CD4-positive, alpha-beta T cell (primary cell): Measurements from ENCODE around the gene WBP1. TPM values are rescaled to one million over a fixed set of nuclear protein-coding genes. Genes with fewer than 3 reads are reported as not detected.

ENCODE experiments used
- ATAC-seq: fragments of 200-7000 bp; cut with Tn5 transposase; one replicate; pipeline ENCODE4 v1.10.0; 2022; ENCODE audit warnings: mild to moderate bottlenecking; ENCODE audit not compliant: poor library complexity
- CTCF ChIA-PET: fragments of 350-600 bp; sonication (Branson Sonifier 250); formaldehyde crosslinking; loops from one replicate; lab custom pipeline; 2021; ENCODE audit warnings: antibody characterized with exemption, inconsistent platforms; lab: Charles Lee
- POLR2A ChIA-PET: fragments of 350-600 bp; sonication (Branson Sonifier 250); formaldehyde crosslinking; loops from one replicate; lab custom pipeline; 2021; ENCODE audit warnings: antibody characterized with exemption, inconsistent platforms; lab: Charles Lee
- DNase-seq, 14 experiments: peaks; one replicate each; pipeline ENCODE4 v3.0.0-alpha.2; 2013 to 2020; ENCODE audit warnings: mixed read lengths in 2 of 14
- H3K27ac ChIP-seq, 2 donors: one replicate each; pipeline versions ENCODE4 v1.5.1 to v1.7.0; 2013; ENCODE audit warnings: low read length in 2 of 2, low read depth in 1 of 2, mild to moderate bottlenecking in 1 of 2
- H3K27me3 ChIP-seq, 2 experiments: 1 replicate in 1 of 2; 2 replicates in 1 of 2; pipeline versions ENCODE4 v1.6.1 to v1.7.0; 2013; ENCODE audit warnings: low read length in 2 of 2, control low read depth in 1 of 2, mild to moderate bottlenecking in 1 of 2, moderate library complexity in 1 of 2; ENCODE audit not compliant: insufficient read depth in 2 of 2, control insufficient read depth in 1 of 2
- H3K36me3 ChIP-seq: one replicate; pipeline ENCODE4 v1.6.1; 2013; ENCODE audit warnings: low read length, control low read depth; ENCODE audit not compliant: insufficient read depth
- H3K4me1 ChIP-seq: one replicate; pipeline ENCODE4 v1.6.1; 2013; ENCODE audit warnings: low read length, control low read depth; ENCODE audit not compliant: insufficient read depth
- H3K4me3 ChIP-seq: one replicate; pipeline ENCODE4 v1.5.1; 2013; ENCODE audit warnings: mild to moderate bottlenecking, low read length, moderate library complexity
- H3K9me3 ChIP-seq, 2 experiments: 1 replicate in 1 of 2; 2 replicates in 1 of 2; pipeline versions ENCODE4 v1.6.1 to v1.7.0; 2013; ENCODE audit warnings: low read length in 2 of 2, mild to moderate bottlenecking in 2 of 2, control low read depth in 1 of 2, moderate library complexity in 1 of 2; ENCODE audit not compliant: control insufficient read depth in 1 of 2, insufficient read depth in 1 of 2
- H3K27ac Mint-ChIP-seq: one replicate; pipeline ENCODE4 v1.8.0; 2020; ENCODE audit warnings: mixed read lengths
- H3K27me3 Mint-ChIP-seq: one replicate; pipeline ENCODE4 v1.8.0; 2021; ENCODE audit warnings: mixed read lengths
- H3K36me3 Mint-ChIP-seq: one replicate; pipeline ENCODE4 v1.8.0; 2021; ENCODE audit warnings: low read depth, mixed read lengths
- H3K4me1 Mint-ChIP-seq: one replicate; pipeline ENCODE4 v1.8.0; 2021; ENCODE audit warnings: low read depth, mixed read lengths
- H3K4me3 Mint-ChIP-seq: one replicate; pipeline ENCODE4 v1.8.0; 2020; ENCODE audit warnings: mild to moderate bottlenecking, mixed read lengths
- H3K9me3 Mint-ChIP-seq: one replicate; pipeline ENCODE4 v1.8.0; 2020; ENCODE audit warnings: mixed read lengths
- intact Hi-C, 2 experiments: fragments of 100-400 bp; cut with DNase I in 1 of 2; cut with micrococcal nuclease in 1 of 2; formaldehyde crosslinking; loops; one replicate each; pipeline versions ENCODE4 v1.15.1 to v1.9.0; 2023 to 2025; cut with DNase I, micrococcal nuclease
- total RNA-seq, 174 experiments: library from RNA in 2 of 174; stranded (reverse) in 2 of 174; gene quantifications; one replicate each; pipeline ENCODE4 v1.2.3 and lab custom pipeline; 2021 to 2026
- TF ChIP-seq, protein P1 (sequence below): fragments of 200-600 bp; IDR thresholded peaks from one replicate; pipeline ENCODE4 v1.8.0; 2022; ENCODE audit warnings: antibody characterized with exemption, mild to moderate bottlenecking

Gene WBP1
- total RNA-seq, 2 experiments from 2014 or later = 79.1 to 80.5 TPM

DNA sequence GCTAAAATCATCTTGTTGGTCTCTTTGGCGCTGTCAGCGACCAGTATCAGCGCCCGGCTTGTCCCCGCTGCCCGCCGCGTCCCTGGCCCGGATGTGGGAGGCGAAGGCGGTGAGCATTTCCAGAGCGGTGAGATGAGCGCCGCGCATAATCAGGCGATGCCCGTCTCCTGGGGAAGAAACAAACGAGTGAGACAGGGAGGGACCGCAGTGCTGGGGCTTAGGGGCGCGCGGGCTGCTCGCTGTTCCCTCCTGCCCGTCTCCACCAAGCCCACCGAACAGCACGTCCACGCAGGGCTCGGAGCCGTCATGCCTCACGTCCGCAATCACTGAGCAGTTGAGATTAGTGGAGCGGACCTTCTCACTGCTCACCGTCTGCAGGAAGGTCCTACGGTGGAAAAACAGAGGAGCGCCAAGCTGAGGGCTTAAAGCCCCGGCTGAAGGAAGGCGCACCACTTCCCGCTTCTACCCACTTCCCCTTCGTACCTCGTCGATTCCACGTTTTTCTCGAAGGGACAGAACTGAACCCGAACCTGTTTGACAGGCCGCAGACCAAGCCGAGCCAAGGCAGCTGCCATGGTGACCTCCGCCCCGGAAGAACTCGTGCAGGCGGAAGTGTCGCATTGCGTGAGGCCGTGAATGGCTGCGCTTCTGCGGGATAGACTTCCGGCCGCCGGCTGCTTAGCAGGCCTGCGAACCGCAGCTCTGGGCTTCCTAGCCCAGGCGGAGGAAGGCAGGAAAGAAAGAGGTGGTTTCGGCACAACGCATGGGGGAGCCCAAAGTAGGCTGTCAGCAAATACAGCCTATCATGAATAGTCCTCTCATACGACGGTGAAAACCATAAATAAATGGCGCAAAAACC, 14.1 kb downstream of the WBP1 start, which contains the start of gene MRPL53:
Gene MRPL53 (minus strand): TSS at position 595 of the 859 bp plus-strand sequence. CDS start 20 bp downstream, at position 575.
- H3K9me3 ChIP-seq = no peaks in the 10 kb centered on the region
- H3K27ac ChIP-seq = peak within 1 kb of the TSS; percentile 85 to 91
- CTCF ChIA-PET = interaction anchor here (0.9 to 2.1 kb wide), 5 partner anchors 11 to 81 kb away, joined by 3 to 21 read pairs (median 5); partner anchors contain the start of genes CCDC142, INO80B, TTC31 and WBP1
- H3K36me3 ChIP-seq = peaks cover 22% of the 10 kb centered on the region
- POLR2A ChIA-PET = interaction anchor here (0.9 to 9.1 kb wide), 16 partner anchors 10 to 735 kb away, joined by 3 to 225 read pairs (median 5); partner anchors contain the start of genes AUP1, C2orf81, CCDC142 and DQX1
- Mint-ChIP-seq H3K4me1 (peaks cover 25% of the 10 kb centered on the region), H3K36me3 (peaks cover 41% of the 10 kb centered on the region), H3K27me3 (no peaks in the 10 kb centered on the region), H3K9me3 (no peaks in the 10 kb centered on the region), H3K27ac (peak within 1 kb of the TSS; percentile 96), H3K4me3 (peak within 1 kb of the TSS; percentile 95)
- peak within 1 kb of the TSS; percentile 80 for H3K4me3 ChIP-seq
- peaks cover 30% of the 10 kb centered on the region for H3K4me1 ChIP-seq
- TF ChIP-seq, protein P1, sequence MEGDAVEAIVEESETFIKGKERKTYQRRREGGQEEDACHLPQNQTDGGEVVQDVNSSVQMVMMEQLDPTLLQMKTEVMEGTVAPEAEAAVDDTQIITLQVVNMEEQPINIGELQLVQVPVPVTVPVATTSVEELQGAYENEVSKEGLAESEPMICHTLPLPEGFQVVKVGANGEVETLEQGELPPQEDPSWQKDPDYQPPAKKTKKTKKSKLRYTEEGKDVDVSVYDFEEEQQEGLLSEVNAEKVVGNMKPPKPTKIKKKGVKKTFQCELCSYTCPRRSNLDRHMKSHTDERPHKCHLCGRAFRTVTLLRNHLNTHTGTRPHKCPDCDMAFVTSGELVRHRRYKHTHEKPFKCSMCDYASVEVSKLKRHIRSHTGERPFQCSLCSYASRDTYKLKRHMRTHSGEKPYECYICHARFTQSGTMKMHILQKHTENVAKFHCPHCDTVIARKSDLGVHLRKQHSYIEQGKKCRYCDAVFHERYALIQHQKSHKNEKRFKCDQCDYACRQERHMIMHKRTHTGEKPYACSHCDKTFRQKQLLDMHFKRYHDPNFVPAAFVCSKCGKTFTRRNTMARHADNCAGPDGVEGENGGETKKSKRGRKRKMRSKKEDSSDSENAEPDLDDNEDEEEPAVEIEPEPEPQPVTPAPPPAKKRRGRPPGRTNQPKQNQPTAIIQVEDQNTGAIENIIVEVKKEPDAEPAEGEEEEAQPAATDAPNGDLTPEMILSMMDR = no peak
- H3K27me3 ChIP-seq = no peaks in the 10 kb centered on the region
- intact Hi-C loops = loop anchor here (1.0 to 5.0 kb wide), 6 partner anchors 10 to 80 kb away; partner anchors contain the start of genes C2orf81 (in 1 of the 2), CCDC142 (in 1 of the 2), INO80B (in 1 of the 2) and TTC31 (in 1 of the 2)
- DNase-seq (peak; percentile 96 to 99 (median 97)), ATAC-seq (peak; percentile 92)

DNA sequence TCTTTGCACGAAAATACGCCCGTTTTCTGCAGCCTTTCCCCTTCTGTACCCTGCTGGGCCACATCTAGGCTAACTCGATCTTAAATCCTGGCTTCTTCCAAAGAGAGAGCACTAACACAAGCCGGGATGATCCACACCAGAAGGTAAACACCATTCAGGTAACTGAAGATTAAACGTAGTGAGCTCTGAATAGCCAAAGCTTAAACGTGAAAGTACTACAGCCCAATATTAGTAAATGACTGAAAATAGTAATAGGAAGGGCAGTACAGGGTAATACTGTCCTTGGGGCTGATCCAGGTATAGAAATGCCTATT, 14.7 kb downstream of the WBP1 start:
- Histone ChIP-seq H3K4me1 (peaks cover 30% of the 10 kb centered on the region), H3K4me3 (peak overlapping the region; percentile 80), H3K27ac (peak overlapping the region; percentile 85 to 91), H3K27me3 (no peaks in the 10 kb centered on the region), H3K9me3 (no peaks in the 10 kb centered on the region), H3K36me3 (peaks cover 27% of the 10 kb centered on the region)
- Mint-ChIP-seq H3K27me3 (no peaks in the 10 kb centered on the region), H3K4me1 (peaks cover 25% of the 10 kb centered on the region), H3K4me3 (peak overlapping the region; percentile 95), H3K9me3 (no peaks in the 10 kb centered on the region), H3K27ac (peak overlapping the region; percentile 96), H3K36me3 (peaks cover 45% of the 10 kb centered on the region)
- TF ChIP-seq, protein P1 = no peak
- ChIA-PET POLR2A (interaction anchor here (0.9 to 9.1 kb wide), 16 partner anchors 9 to 736 kb away, joined by 3 to 225 read pairs (median 5); partner anchors contain the start of genes AUP1, C2orf81, CCDC142 and DQX1), CTCF (interaction anchor here (1.0 to 2.1 kb wide), 4 partner anchors 10 to 81 kb away, joined by 3 to 21 read pairs (median 6); partner anchors contain the start of genes CCDC142, TTC31 and WBP1)
- no peak for DNase-seq
- intact Hi-C loops = loop anchor here (1.0 to 5.0 kb wide), 6 partner anchors 9 to 81 kb away; partner anchors contain the start of genes C2orf81 (in 1 of the 2), CCDC142 (in 1 of the 2), INO80B (in 1 of the 2) and TTC31 (in 1 of the 2)
- ATAC-seq = no peak

DNA sequence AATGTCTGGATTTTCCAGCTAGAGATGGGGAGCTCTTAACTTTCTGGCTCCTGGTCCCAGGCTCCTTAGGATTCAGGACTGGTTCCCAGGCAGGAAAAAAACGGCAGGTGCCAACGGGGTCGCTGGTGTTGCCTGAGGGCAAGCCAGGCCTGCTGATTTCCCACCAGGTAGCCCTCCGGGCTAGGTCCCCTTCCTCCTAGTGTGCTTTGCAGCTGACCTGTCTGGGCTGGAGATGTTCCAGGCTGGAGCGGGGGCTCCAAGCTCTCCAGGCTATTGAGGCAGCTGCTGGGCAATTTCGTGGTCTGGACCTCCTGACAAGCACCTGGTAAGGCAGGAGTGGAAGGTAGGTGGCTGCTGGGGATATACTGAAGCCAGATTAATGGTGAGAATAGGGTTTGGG, 16.2 kb downstream of the WBP1 start:
- ATAC-seq (no peak), DNase-seq (no peak)
- H3K9me3 Mint-ChIP-seq = no peaks in the 10 kb centered on the region
- peaks cover 51% of the 10 kb centered on the region for H3K36me3 Mint-ChIP-seq
- ChIA-PET CTCF (interaction anchor here (0.8 to 2.2 kb wide), 5 partner anchors 9 to 83 kb away, joined by 3 to 8 read pairs (median 3); partner anchors contain the start of genes CCDC142, MOGS and TTC31), POLR2A (interaction anchor here (0.7 to 9.1 kb wide), 3 partner anchors 8 to 44 kb away, joined by 4 to 225 read pairs (median 86); partner anchors contain the start of genes CCDC142, INO80B, TTC31 and WBP1)
- Histone ChIP-seq H3K9me3 (no peaks in the 10 kb centered on the region), H3K4me1 (peaks cover 30% of the 10 kb centered on the region), H3K27me3 (no peaks in the 10 kb centered on the region), H3K27ac (no peak overlapping the region), H3K4me3 (no peak overlapping the region), H3K36me3 (peaks cover 27% of the 10 kb centered on the region)
- H3K4me1 Mint-ChIP-seq = peaks cover 30% of the 10 kb centered on the region
- no peaks in the 10 kb centered on the region for H3K27me3 Mint-ChIP-seq
- no peak overlapping the region for H3K4me3 Mint-ChIP-seq
- TF ChIP-seq, protein P1 = no peak
- H3K27ac Mint-ChIP-seq = no peak overlapping the region
- intact Hi-C loops = loop anchor here (5.0 kb wide), 2 partner anchors 52 to 82 kb away; partner anchors contain the start of genes C2orf81 (in 1 of the 2) and WDR54 (in 1 of the 2)
